Left forelimb (tissue), 1 donor: Measurements from ENCODE around the gene E2F2.

Experiments
- DNase-seq: peaks from one replicate; pipeline ENCODE4 v3.0.0-alpha.2; 2018; ENCODE audit warnings: low spot score

E2F2 gene

DNA sequence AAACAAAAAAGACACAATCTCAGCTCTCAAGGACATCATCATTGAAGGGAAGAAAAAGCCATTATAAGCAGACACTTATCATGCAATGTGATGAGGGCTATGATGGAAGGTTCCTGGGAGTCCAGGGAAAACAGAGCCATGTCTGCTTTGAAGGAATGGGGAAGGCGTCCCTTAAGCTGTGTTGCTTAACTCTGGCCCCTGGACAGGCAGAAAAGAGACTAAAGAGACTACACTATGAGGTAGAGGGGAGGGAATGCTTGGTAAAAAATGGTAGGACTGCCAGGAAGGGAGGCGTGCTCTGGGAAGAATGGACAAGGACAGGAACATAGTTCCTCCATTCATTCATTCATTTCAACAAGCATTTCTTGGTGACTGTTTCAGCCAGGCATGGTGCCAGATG lies 68.3 kb downstream of the E2F2 start:
- no peak for DNase-seq

GRCh38 chr1:23461050-23461449 lies 70.0 kb downstream of the E2F2 start:
- no peak for DNase-seq

GRCh38 chr1:23460519-23460918 lies 70.5 kb downstream of the E2F2 start:
- DNase-seq: no peak

GRCh38 chr1:23459338-23459757 lies 71.7 kb downstream of the E2F2 start:
- DNase-seq: no peak
